ENCODE data around the gene PFDN2. TPM values are rescaled to one million over a fixed set of nuclear protein-coding genes. Genes with fewer than 3 reads are reported as not detected.

Gene PFDN2
- total and polyA plus RNA-seq, 10 of the 15 experiments (the other 5 are each of a cell fraction or from before 2014, with no cell fraction given) = 30.0 to 141 (median 80.5) TPM

GRCh38 chr1:161068306-161069234 lies 49.3 kb downstream of the PFDN2 start (continued):
- TF ChIP-seq, protein P1, sequence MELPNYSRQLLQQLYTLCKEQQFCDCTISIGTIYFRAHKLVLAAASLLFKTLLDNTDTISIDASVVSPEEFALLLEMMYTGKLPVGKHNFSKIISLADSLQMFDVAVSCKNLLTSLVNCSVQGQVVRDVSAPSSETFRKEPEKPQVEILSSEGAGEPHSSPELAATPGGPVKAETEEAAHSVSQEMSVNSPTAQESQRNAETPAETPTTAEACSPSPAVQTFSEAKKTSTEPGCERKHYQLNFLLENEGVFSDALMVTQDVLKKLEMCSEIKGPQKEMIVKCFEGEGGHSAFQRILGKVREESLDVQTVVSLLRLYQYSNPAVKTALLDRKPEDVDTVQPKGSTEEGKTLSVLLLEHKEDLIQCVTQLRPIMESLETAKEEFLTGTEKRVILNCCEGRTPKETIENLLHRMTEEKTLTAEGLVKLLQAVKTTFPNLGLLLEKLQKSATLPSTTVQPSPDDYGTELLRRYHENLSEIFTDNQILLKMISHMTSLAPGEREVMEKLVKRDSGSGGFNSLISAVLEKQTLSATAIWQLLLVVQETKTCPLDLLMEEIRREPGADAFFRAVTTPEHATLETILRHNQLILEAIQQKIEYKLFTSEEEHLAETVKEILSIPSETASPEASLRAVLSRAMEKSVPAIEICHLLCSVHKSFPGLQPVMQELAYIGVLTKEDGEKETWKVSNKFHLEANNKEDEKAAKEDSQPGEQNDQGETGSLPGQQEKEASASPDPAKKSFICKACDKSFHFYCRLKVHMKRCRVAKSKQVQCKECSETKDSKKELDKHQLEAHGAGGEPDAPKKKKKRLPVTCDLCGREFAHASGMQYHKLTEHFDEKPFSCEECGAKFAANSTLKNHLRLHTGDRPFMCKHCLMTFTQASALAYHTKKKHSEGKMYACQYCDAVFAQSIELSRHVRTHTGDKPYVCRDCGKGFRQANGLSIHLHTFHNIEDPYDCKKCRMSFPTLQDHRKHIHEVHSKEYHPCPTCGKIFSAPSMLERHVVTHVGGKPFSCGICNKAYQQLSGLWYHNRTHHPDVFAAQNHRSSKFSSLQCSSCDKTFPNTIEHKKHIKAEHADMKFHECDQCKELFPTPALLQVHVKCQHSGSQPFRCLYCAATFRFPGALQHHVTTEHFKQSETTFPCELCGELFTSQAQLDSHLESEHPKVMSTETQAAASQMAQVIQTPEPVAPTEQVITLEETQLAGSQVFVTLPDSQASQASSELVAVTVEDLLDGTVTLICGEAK (IDR thresholded peaks at IDR 0.05; ENCODE audit: borderline replicate concordance) = peak; percentile 66; the same call in 1 of the 2 replicates
- TF ChIP-seq ZNF622 (IDR thresholded peaks at IDR 0.05) = no peak
- peak; percentile 54; the same call in 1 of the 2 replicates for TF ChIP-seq PML (IDR thresholded peaks at IDR 0.05; ENCODE audit: low read length)
- TF ChIP-seq CREM (IDR thresholded peaks at IDR 0.05; ENCODE audit: low read depth) = no peak
- TF ChIP-seq NFXL1 (IDR thresholded peaks at IDR 0.05; ENCODE audit: borderline replicate concordance) = no peak
- no peak for TF ChIP-seq RBBP5 (conservative IDR thresholded peaks at IDR 0.05)
- no peak for TF ChIP-seq BCLAF1 (IDR thresholded peaks at IDR 0.05)
- no peak for TF ChIP-seq CHD2 (IDR thresholded peaks at IDR 0.05; ENCODE audit: borderline replicate concordance, low read depth, low read length)
- TF ChIP-seq SIN3A (IDR thresholded peaks at IDR 0.05; ENCODE audit: low read depth, low read length) = no peak
- no peak for TF ChIP-seq BHLHE40 (IDR thresholded peaks at IDR 0.05; ENCODE audit: borderline replicate concordance in 1 of 2, low read depth in 2 of 2, low read length in 1 of 2)
- TF ChIP-seq BACH1 (IDR thresholded peaks at IDR 0.05; ENCODE audit: borderline replicate concordance) = no peak
